Endodermal cell (in vitro differentiated cells): ENCODE measurements around the gene ARFIP1. TPM values are rescaled to one million over a fixed set of nuclear protein-coding genes. Genes with fewer than 3 reads are reported as not detected.

Experiments
- DNase-seq: peaks from one replicate; pipeline ENCODE4 v3.0.0-alpha.2; 2017
- H3K27ac ChIP-seq: 2 replicates; pipeline ENCODE4 v1.5.1; 2013; ENCODE audit warnings: mild to moderate bottlenecking, low read depth, low read length, moderate library complexity
- H3K27me3 ChIP-seq: 2 replicates; pipeline ENCODE4 v1.6.1; 2013; ENCODE audit warnings: mild to moderate bottlenecking, low read length, moderate library complexity; ENCODE audit not compliant: insufficient read depth, control insufficient read depth, poor library complexity, severe bottlenecking
- H3K36me3 ChIP-seq: 2 replicates; pipeline ENCODE4 v1.7.0; 2013; ENCODE audit warnings: mild to moderate bottlenecking, low read length, moderate library complexity; ENCODE audit not compliant: control insufficient read depth, insufficient read depth
- H3K4me1 ChIP-seq: one replicate; pipeline ENCODE4 v1.7.0; 2013; ENCODE audit warnings: low read length; ENCODE audit not compliant: control insufficient read depth, insufficient read depth
- H3K4me3 ChIP-seq: 2 replicates; pipeline ENCODE4 v1.5.1; 2013; ENCODE audit warnings: mild to moderate bottlenecking, low read length, moderate library complexity
- H3K9ac ChIP-seq: 2 replicates; pipeline ENCODE4 v1.6.1; 2013; ENCODE audit warnings: mild to moderate bottlenecking, low read length, moderate library complexity; ENCODE audit not compliant: poor library complexity, severe bottlenecking; ENCODE audit errors: extremely low read depth
- H3K9me3 ChIP-seq: 2 replicates; pipeline ENCODE4 v1.6.1; 2013; ENCODE audit warnings: mild to moderate bottlenecking, low read length, moderate library complexity; ENCODE audit not compliant: control insufficient read depth
- H3K27ac Mint-ChIP-seq: 2 replicates; pipeline ENCODE4 v1.8.0; 2020; ENCODE audit warnings: mixed read lengths
- H3K27me3 Mint-ChIP-seq: 2 replicates; pipeline ENCODE4 v1.8.0; 2021; ENCODE audit warnings: mild to moderate bottlenecking, mixed read lengths; ENCODE audit not compliant: insufficient read depth
- H3K36me3 Mint-ChIP-seq: 2 replicates; pipeline ENCODE4 v1.8.0; 2020; ENCODE audit warnings: low read depth, mixed read lengths
- H3K4me1 Mint-ChIP-seq: 2 replicates; pipeline ENCODE4 v1.8.0; 2020; ENCODE audit warnings: mixed read lengths
- H3K4me3 Mint-ChIP-seq: 2 replicates; pipeline ENCODE4 v1.8.0; 2020; ENCODE audit warnings: mild to moderate bottlenecking, moderate library complexity, mixed read lengths
- H3K9me3 Mint-ChIP-seq: 2 replicates; pipeline ENCODE4 v1.8.0; 2020; ENCODE audit warnings: mild to moderate bottlenecking, mixed read lengths
- CTCF ChIP-seq: fragments of 200-600 bp; sonication (generic); conservative IDR thresholded peaks from 2 replicates; pipeline ENCODE4 v1.5.0; 2021; ENCODE audit warnings: antibody characterized with exemption, mild to moderate bottlenecking
- WGBS, 2 experiments: methylation state at CpG; one replicate each; pipeline versions ENCODE4 v1.1.5 to v1.1.7; 2013; ENCODE audit warnings: missing lambda C conversion rate in 2 of 2, mixed read lengths in 1 of 2; ENCODE audit not compliant: insufficient coverage in 1 of 2, insufficient read length in 1 of 2; 5-methylcytosine and 5-hydroxymethylcytosine counted together
- long read RNA-seq, 4 experiments: library from polyadenylated mRNA in 2 of 4; library from RNA in 1 of 4; library from capped mRNA in 1 of 4; stranded (forward) in 3 of 4; unstranded in 1 of 4; transcript quantifications; one replicate each; pipeline ENCODE4 v2.0.0, GENCODE V29; 2020 to 2021; ENCODE audit warnings: inconsistent platforms in 1 of 4
- polyA plus RNA-seq, 2 experiments: library from polyadenylated mRNA; stranded (reverse); fragments of 50-300 nt; gene quantifications; one replicate each; pipeline ENCODE4 v1.2.3, GENCODE V29; 2013
- total RNA-seq, 2 donors: library from RNA; stranded (reverse); fragmentation: NEBNext Ultra II Directional in 1 of 2; extraction: Animal tissue kit (Norgen Biotek cat#: 25700) in 1 of 2; gene quantifications; 2 replicates in 1 of 2; 3 replicates in 1 of 2; pipeline ENCODE4 v1.2.1, GENCODE V29; 2021

The ARFIP1 gene
- 10 to 100 TPM; 34.3 to 39.4 TPM for total RNA-seq
- polyA plus RNA-seq (2013, experiment 1 of 2) = 33.2 TPM
- 28.5 TPM for polyA plus RNA-seq (2013, experiment 2 of 2)
- long read RNA-seq, experiment 1, partial matches to known transcripts = 10 of 18 reads
- long read RNA-seq, experiment 1, other reads (novel, unspliced or antisense) = 3 of 18 reads
- long read RNA-seq, experiment 2, transcript ARFIP1-205 (9 exons, 3,424 nt) = minor isoform, 7 of 64 reads
- long read RNA-seq, experiment 2, transcript ARFIP1-203 (8 exons, 1,601 nt) = minor isoform, 7 of 64 reads
- long read RNA-seq, experiment 2, transcript ARFIP1-201 (9 exons, 3,111 nt) = minor isoform, 16 of 64 reads
- long read RNA-seq, experiment 2, transcript ARFIP1-202 (8 exons, 1,302 nt) = major isoform, 24 of 64 reads
- long read RNA-seq, experiment 2, partial matches to known transcripts = 3 of 64 reads
- long read RNA-seq, experiment 2, other reads (novel, unspliced or antisense) = 7 of 64 reads
- long read RNA-seq, experiment 3, transcript ARFIP1-202 (8 exons, 1,302 nt) = major isoform, 86 of 254 reads
- long read RNA-seq, experiment 3, transcript ARFIP1-203 (8 exons, 1,601 nt) = minor isoform, 38 of 254 reads
- long read RNA-seq, experiment 3, transcript ARFIP1-201 (9 exons, 3,111 nt) = minor isoform, 60 of 254 reads
- long read RNA-seq, experiment 3, transcript ARFIP1-205 (9 exons, 3,424 nt) = minor isoform, 30 of 254 reads
- long read RNA-seq, experiment 3, partial matches to known transcripts = 11 of 254 reads
- long read RNA-seq, experiment 3, other reads (novel, unspliced or antisense) = 29 of 254 reads
- long read RNA-seq, experiment 4, transcript ARFIP1-202 (8 exons, 1,302 nt) = major isoform, 13 of 58 reads
- long read RNA-seq, experiment 4, transcript ARFIP1-203 (8 exons, 1,601 nt) = minor isoform, 6 of 58 reads
- long read RNA-seq, experiment 4, transcript ARFIP1-201 (9 exons, 3,111 nt) = minor isoform, 8 of 58 reads
- long read RNA-seq, experiment 4, partial matches to known transcripts = 1 of 58 reads
- long read RNA-seq, experiment 4, other reads (novel, unspliced or antisense) = 27 of 58 reads

- Histone ChIP-seq H3K9ac (peak within 1 kb of the TSS; percentile 89), H3K27me3 (no peaks in the 10 kb centered on the region), H3K4me3 (peak within 1 kb of the TSS; percentile 97), H3K36me3 (no peaks in the 10 kb centered on the region), H3K9me3 (no peaks in the 10 kb centered on the region), H3K27ac (peak within 1 kb of the TSS; percentile 88), H3K4me1 (peaks cover 6% of the 10 kb centered on the region)
- peak; percentile 67 for TF ChIP-seq CTCF
- peak; percentile 100 for DNase-seq
- Mint-ChIP-seq H3K9me3 (no peaks in the 10 kb centered on the region), H3K4me1 (peaks cover 36% of the 10 kb centered on the region), H3K4me3 (peak within 1 kb of the TSS; percentile 99), H3K36me3 (peaks cover 3% of the 10 kb centered on the region), H3K27ac (peak within 1 kb of the TSS; percentile 100), H3K27me3 (no peaks in the 10 kb centered on the region)
- 0% methylated on average over 6 to 55 of the region's 55 CpGs for WGBS, 2 experiments
Measured at GRCh38 chr4:152779513-152780266, at the start of gene ARFIP1, which contains the start of gene TIGD4. TSS of gene ARFIP1 (plus strand) at chr4:152779954. CDS start at chr4:152829634, 49,680 bp downstream. TSS of gene TIGD4 (minus strand) at chr4:152779730. CDS start at chr4:152771004, 8,726 bp downstream.

GRCh38 chr4:152731997-152732396, 47.8 kb upstream of the ARFIP1 start:
- DNase-seq = no peak
- no peaks in the 10 kb centered on the region for H3K9me3 Mint-ChIP-seq
- no peaks in the 10 kb centered on the region for H3K27me3 Mint-ChIP-seq
- no peak overlapping the region for H3K4me3 ChIP-seq
- H3K27ac Mint-ChIP-seq = no peak overlapping the region
- no peak for TF ChIP-seq CTCF
- WGBS, 2 experiments = 92 to 100% methylated on average over 2 of the region's 2 CpGs
- H3K27ac ChIP-seq = no peak overlapping the region
- no peaks in the 10 kb centered on the region for H3K36me3 Mint-ChIP-seq
- no peak overlapping the region for H3K9ac ChIP-seq
- peaks cover 13% of the 10 kb centered on the region for H3K4me1 ChIP-seq
- H3K4me3 Mint-ChIP-seq = no peak overlapping the region
- no peaks in the 10 kb centered on the region for H3K36me3 ChIP-seq
- no peaks in the 10 kb centered on the region for H3K9me3 ChIP-seq
- H3K4me1 Mint-ChIP-seq = peaks cover 31% of the 10 kb centered on the region
- H3K27me3 ChIP-seq = no peaks in the 10 kb centered on the region
